AG20443 (cell line): ENCODE measurements around the gene GPR137B.

ENCODE experiments used
- DNase-seq: peaks from one replicate; pipeline ENCODE4 v3.0.0; 2012; ENCODE audit warnings: low spot score, mixed read lengths

GPR137B gene

DNA sequence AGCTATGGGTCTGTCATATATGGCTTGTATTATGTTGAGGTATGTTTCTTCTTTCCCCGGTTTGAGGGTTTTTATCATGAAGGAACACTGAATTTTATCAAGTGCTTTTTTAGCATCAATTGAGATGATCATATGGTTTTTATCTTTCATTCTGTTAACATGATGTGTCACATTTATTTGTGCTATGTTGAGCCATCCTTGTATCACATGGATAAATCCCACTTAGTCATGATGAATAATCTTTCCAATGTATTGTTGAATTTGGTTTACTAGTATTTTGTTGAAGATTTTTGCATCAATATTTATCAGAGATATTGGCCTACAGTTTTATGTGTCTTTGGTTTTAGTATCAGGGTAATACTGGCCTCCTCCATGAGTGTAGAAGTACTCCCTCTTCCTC is 61.7 kb downstream of the GPR137B start:
- no peak for DNase-seq

DNA sequence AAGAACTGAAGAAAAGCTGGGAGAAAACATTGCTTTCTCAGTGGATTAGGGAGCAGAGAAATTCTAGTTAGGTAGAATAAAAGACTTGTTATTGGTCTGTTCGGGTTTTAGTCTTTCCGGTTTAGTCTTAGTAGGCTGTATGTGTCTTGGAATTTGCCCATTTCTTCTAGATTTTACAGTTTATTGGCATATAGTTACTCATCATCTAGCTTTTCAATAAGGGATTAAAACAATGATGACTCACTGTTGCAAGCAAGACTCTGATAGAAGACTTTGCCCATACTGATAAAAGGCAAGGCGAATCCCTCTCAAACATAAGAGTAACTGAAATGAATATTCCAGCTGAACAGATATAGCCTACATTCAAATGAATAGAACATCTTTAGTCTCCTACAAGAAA is 62.3 kb downstream of the GPR137B start:
- no peak for DNase-seq

DNA sequence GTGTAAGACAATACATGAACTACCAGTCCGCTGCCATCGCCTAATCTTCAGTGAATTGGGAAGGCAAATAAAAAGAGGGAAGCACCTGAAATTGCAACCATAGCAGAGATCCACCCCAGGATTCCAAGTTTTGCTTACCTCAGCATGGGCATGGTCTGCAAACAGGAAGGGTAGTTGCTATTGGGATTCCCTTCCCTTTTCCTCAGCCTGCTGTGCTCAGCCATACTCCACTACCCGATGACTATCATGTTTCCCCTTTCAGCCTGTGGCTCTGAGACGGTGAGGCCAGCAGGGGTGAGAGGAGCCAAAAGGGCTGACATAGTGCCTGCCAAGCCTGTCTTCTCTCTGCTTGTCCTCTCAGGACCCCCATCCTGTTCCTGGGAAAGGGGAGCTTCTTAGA is 64.2 kb downstream of the GPR137B start:
- DNase-seq = no peak

DNA sequence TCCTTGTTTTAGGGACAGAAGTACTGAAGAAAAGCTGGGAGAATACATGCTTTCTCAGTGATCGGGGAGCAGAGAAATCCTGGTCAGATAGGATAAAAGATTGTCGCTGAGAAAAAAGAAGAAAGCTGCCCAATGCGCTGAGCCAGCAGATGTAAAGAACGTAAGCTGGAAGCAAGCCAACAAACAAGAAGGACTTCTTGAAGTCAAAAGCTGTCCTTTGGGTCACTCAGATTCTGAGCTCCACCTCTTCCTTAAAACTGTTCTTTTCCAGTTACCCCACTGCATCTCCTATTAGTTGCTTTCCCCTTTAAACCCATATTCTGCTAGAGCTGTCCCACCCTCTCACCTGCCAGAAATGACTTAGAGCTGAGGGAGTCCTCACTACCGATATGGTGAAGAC is 64.8 kb downstream of the GPR137B start:
- DNase-seq = no peak

DNA sequence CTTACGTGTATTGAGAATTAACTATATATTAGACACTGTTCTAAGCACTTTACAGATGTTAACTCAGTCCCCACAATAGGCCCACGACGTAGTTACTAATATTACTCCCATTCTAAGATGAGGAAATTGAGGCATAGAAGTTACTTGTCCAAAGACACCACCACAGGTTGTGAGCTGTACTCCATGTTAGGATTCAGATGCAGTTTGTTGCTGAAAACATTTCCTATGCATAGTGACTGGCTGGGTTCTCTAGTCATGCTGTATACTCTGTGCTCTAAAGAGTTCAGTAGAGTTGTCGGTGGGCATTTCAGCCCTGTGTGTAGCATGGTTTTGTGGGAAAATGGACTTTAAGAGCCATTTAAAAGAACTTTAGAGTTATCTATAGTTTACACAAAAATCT is 65.2 kb downstream of the GPR137B start:
- DNase-seq = no peak

DNA sequence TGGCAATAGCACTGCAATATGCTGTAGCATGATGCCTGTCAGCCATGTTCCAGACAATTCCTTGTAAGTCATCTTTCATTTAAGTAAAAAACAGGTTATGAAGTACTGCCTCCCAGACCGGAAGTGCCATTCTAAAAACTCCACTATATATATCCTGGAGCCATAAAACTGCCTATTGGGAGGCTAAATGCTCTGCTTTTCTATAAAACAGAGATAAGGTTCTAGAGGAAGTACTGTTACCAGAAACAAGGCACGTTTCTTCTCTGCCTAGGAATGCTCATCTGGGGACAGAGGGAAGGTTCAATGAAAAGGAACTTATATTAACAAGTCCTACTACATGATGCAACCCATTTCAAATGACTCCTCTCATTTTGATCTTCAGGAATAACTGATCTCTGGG is 66.8 kb downstream of the GPR137B start:
- DNase-seq = no peak

DNA sequence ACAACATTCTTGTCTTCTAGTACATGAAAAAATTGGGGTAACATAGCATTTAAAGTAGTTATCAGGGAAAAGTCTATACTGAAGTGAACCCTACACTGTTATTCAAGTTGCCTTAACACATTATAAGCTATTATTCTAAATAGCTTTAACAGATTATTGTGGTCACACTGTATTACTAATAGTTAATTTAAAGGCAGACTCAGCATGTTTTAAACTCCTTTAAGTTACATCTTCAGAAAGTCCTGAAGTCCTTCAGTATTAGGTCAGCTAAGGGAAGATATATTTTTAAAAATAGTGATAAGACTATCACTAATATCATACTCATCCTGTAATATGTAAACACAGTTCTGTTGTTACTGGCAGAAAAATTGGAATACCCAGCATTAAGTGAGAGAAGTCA is 67.4 kb downstream of the GPR137B start:
- DNase-seq = no peak

DNA sequence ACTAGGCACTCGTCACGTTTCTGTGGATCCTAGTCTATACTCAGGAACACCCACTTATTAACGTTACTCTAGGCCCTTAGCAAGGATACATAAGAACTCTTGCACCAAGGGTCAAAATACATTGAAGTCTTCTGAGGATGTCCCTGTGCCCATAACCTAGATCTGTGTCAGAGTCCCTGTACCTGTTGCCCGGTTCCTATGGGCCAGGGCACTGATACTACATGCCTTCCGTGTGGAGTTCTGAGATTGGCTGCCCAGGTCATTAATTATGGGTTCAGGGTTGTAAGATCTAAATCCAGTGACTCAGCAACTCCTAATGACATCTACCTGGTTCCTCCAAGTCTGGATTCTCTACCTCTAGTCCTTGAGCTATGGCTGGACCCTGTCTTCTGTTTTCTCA is 69.5 kb downstream of the GPR137B start:
- no peak for DNase-seq

DNA sequence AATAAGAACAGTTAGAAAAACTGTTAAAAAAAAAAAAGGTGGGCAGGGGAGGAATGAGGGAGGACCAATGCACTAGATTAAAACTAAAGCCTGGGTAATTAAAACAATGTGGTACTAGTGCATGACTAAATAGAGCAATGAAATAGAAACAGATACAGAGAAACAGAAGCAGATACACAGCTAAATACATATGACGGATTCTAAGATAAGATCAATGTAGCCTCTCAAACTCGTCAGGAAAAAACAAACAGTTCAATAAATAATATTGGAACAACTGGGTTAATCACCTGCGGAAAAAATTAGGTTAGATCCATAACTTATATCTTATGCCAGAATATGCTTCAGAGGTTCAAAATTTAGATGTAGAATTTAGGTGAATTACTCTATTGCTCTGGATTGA is 71.2 kb downstream of the GPR137B start:
- no peak for DNase-seq

DNA sequence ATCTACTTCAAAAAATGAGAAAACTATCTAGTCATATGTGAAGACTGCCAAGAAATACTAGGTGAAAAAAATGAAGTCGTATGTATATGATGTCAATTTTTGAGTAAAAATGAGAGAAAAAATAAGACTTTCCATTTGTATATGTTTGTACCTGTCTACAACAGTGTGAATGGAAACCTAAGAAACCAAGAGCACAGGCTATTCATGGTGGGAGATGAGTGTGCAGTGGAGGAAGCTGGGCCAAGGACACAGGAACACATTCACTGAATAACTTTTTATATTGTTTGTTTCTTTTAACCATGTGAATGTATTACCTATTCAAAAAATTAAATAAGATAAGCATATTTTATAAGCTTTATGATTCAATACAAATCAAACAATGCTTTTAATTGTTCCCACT is 72.4 kb downstream of the GPR137B start:
- no peak for DNase-seq

DNA sequence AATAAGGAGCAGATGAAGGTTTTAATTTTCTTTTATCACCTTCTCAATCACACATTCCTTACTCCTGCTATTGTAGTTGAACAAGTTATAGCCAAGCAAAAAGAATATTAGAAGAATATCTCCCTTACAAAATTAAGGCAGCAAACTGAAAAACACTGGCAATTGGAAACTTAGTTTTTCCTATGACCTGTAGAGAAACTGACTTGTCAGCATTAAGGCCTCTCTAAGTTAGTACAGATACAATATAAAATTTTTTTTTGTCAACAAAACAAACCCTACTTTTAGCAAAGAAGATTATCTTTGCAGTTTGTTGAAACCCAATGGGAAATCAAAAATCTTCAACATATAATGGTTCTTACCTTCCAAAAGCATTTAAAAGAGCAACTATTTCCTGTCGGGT is 78.1 kb downstream of the GPR137B start:
- DNase-seq = no peak

DNA sequence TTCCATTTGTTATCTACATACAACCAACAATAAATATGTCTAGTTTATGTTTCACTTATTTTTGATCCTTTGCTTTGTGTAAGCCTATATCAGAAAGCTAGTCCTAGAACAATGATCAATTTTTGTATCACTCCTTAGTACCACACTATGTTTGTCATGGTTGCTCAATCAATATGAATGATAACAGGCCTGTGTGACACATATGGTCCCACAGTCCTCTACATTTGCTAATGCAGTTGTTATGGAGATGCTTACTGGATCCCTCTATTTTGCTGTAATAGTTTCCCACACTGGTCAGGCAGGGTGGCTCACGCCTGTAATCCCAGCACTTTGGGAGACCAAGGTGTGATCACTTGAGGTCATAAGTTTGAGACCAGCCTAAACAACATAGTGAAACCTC is 80.3 kb downstream of the GPR137B start:
- no peak for DNase-seq

DNA sequence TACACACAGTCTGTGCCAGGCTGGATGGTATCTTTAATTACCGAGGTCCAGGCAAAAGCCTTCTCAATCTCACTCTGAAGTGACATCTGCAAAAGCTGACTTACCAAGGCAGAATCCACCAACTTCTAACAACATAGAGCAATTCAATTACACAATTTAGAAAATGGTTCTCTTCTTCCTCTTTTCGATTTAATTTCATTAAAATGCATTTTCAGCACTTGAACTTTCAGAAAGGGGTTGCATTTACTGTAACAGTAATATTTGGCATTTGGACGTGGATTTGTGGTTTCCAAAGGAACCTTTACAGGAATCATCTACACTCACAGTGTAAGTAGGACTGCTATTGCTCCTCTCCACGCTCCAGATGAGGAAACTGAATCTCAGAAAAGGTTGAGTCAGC is 86.1 kb downstream of the GPR137B start:
- no peak for DNase-seq

DNA sequence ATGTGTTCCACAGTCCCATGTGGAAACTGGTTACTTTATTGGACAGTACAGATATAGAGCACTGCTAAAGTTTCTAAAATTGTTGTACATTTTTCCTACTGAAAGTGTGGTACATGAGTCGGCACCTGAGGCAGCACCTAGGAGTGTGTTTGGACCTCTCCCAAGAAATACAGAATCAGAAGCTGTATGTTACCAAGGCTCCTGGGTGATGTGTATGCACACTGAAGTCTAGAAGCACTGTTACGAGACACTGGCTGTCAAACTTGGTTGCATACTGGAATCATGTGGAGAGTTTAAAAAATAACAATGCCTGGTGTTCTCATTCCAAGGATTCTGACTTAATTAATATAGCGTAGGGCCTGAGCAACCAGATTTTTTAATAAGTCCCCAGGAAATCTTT is 92.8 kb downstream of the GPR137B start:
- no peak for DNase-seq

DNA sequence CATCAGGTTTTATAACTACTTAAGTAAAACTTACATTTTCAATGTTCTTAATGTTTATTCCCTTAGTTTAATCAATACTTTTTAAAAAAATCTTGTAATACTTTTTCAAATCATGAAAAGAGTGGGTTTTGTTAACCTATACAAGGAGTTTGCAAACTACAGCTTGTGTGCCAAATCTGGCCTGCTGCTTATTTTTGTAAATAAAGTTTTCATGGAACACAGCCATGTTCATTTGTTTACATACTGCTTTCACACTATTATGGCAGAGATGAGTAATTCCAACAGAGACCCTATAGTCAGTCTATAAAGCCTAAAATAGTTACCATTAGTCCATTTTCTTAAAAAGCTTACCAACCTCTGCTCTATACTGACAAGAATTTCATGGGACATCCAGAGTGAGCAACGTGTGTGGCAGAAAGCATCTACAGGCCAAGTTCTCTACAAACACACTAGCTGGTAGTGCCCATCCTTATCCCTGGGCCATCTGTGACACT is 96.8 kb downstream of the GPR137B start:
- DNase-seq = no peak

DNA sequence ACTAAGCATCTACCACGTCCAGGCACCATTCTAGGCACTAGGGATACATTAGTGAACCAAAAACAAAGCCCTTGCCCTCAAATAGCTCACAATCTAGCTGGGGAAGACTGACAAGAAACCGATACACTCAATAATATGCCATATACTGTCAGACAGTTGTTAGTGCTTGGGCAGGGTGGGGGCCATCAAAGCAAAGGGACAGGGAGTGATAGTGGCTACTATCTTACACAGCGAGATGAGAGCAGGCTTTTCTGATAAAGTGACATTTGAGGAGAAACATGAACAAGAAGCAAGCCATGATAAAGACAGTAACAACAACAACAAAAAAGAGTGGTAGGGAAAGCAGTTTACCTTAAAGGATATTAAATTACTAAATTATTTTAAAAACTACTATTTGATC is 98.3 kb downstream of the GPR137B start:
- no peak for DNase-seq

DNA sequence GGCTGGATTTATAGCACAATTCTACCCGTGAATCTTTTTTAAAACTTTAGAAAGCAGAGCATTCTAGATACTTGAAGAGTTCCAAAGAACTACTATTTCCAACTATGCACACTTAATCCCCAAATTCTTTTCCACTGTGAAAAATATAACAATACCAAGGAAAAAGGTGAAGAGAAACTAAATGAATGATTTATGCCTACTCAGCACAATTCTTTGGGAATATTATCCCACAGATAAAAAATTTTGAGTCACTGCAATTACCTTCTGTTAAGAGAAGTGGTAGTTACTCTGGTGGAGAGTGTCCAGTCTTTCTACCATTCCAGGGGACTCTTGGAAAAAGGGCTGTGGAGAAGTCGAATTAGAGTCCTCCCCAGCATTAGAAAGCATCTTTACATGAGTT is 100.2 kb downstream of the GPR137B start:
- DNase-seq = no peak

DNA sequence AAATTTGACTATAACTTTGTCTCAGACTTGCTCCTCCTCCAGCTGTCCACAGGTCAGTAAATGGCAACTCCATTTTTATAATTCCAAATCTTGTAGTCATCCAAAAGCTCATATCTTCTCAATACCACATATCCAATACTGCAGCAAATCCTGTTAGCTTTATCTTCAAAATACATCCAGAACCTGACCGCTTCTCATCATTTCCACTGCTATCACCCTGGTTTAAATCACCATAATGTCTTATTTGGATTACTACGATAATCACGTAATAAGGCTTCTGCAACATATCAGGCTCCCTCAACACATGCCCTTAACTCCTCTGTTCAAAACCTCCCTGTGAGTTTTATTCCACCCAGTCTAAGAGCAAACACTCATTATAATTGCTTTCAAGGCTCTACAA is 104.9 kb downstream of the GPR137B start:
- no peak for DNase-seq

DNA sequence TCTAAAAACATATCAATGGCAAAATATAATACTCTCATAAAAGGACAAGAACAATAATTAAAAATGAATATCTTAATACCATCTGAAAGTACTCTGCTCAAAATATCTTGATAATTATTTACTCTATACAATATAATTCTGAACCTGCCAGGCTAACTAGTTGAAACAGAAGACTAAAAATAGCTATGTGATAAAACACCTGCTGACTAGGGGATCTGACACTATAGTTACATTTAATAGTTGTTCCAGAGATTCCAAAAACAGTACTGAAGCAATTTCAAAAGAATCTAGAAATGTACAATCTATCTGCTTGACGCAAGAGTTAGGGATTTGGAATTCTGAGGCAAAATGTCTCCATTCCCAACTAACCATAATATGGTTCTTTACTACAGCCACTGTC is 109.2 kb downstream of the GPR137B start:
- DNase-seq = no peak

DNA sequence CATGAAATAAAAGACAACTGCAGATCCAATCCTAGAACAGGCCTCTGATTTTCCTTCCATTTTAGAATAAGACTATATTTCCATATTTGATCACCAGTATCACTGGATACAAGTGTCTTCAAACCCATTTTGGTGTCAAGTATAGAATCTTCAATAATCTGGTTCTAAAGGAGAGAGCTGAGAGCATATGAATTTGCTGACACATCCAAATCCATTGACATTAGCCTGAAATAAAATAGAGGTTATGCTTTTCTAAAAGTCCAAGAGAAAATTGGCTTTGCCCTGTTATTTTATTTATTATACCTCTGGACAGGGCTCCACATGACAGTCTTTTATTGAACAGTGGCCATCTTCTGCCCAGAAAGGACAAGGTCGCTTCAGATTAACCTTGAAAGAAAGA is 110.8 kb downstream of the GPR137B start:
- DNase-seq = no peak

DNA sequence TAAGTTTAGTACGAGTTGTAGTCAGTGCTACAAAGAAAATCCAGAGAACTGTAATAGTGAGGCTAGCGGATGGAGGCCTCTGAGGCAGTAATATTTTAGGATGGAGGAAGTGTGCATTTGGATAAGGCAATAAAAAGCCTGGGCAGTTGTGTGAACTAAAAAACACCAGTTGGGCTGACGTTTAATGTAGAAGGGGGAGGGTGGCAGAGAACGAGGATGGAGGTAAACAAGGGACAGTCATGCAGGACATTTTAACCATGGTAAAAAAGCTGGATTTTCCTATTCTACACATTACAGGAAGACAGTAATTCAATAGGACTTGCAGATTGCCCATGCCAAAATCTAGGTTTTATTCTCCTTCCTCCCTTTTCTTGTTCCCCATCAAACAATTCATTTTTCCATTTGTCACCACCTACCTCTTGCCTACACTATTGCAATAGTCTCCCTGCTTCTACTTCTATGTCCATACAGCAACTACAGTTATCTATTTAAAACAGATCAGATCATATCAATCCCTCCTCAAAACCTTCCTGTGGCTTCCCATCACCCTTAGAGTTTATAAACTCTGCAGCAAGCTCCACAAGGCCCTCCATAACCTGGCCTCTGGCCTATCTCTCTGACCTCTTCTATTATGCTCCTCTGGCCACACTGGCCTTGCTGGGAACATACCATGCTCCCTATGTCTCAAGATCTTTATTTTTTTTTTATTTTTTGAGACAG is 111.7 kb downstream of the GPR137B start:
- no peak for DNase-seq

DNA sequence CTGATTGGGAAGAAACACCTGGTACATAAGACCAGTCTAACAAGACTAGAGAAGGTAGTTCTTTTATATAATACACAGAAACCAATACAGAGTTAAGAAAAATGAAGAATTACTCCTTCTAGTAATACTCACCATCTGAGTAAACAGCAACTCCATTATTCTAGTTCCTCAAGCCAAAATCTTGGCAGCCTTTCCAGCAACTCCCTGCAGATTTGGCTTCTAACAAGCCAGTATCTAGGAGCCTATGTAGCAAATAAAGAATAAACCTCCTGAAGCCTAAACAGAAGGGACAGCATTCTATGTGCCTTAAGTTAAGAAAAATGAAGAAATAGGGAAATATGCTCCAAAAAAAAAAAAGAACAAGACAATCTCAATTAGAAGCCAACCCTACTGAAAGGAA is 114.9 kb downstream of the GPR137B start:
- DNase-seq = no peak

DNA sequence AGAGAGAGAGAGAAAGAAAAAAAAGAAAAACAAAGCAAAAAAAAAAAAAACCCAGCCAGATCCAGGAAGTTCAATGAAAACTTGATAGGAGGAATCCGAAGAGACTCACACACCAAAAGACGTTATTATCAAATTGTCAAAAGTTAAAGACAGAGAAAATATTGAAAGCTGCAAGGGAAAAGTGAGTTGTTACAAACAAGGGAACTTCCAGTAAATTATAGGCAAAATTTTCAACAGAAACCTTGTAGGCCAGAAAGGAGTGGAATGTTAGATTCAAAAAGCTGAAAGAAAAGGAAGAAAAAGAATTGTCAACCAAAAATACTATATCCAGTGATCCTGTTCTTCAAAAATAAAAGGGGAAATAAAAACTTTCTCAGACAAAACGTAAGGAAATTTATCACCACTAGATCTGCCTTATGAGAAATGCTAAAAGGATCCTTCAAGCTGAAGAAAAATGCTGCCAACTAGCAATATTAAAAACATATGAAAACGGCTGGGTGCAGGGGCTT is 115.8 kb downstream of the GPR137B start:
- DNase-seq = no peak
